Activated B cell treated with CpG ODN at 0.5 μM for 24 hours (primary cell): ENCODE results near the gene TDRD10. TPM values are rescaled to one million over a fixed set of nuclear protein-coding genes. Genes with fewer than 3 reads are reported as not detected.

ENCODE experiments used
- ATAC-seq: fragments of 200-7000 bp; cut with Tn5 transposase; one replicate; pipeline ENCODE4 v1.10.0; 2021; ENCODE audit warnings: low read depth, mild to moderate bottlenecking, moderate library complexity
- CTCF ChIA-PET: fragments of 350-600 bp; sonication (Branson Sonifier 250); formaldehyde crosslinking; loops from one replicate; lab custom pipeline; 2021; ENCODE audit warnings: antibody characterized with exemption; lab: Charles Lee
- POLR2A ChIA-PET: fragments of 350-600 bp; sonication (Branson Sonifier 250); formaldehyde crosslinking; loops from one replicate; lab custom pipeline; 2021; ENCODE audit warnings: antibody characterized with exemption; lab: Charles Lee
- DNase-seq: peaks from one replicate; pipeline ENCODE4 v3.0.0; 2022
- H3K27ac Mint-ChIP-seq: one replicate; pipeline ENCODE4 v1.8.0; 2020; ENCODE audit warnings: mixed read lengths
- H3K27me3 Mint-ChIP-seq: one replicate; pipeline ENCODE4 v1.8.0; 2021; ENCODE audit warnings: mixed read lengths
- H3K36me3 Mint-ChIP-seq: one replicate; pipeline ENCODE4 v1.8.0; 2021; ENCODE audit warnings: low read depth, mixed read lengths
- H3K4me1 Mint-ChIP-seq: one replicate; pipeline ENCODE4 v1.8.0; 2021; ENCODE audit warnings: mixed read lengths
- H3K4me3 Mint-ChIP-seq: one replicate; pipeline ENCODE4 v1.8.0; 2020; ENCODE audit warnings: mild to moderate bottlenecking, mixed read lengths
- H3K9me3 Mint-ChIP-seq: one replicate; pipeline ENCODE4 v1.8.0; 2020; ENCODE audit warnings: mixed read lengths
- intact Hi-C: fragments of 100-400 bp; cut with micrococcal nuclease; formaldehyde crosslinking; loops from one replicate; pipeline ENCODE4 v1.15.1; 2024
- total RNA-seq: library from RNA; stranded (reverse); gene quantifications from 2 replicates; pipeline ENCODE4 v1.2.3, GENCODE V29; 2022
- TF ChIP-seq, protein P1 (sequence below): fragments of 200-600 bp; IDR thresholded peaks from one replicate; pipeline ENCODE4 v1.8.0; 2022; ENCODE audit warnings: antibody characterized with exemption, mild to moderate bottlenecking

Gene TDRD10, protein sequence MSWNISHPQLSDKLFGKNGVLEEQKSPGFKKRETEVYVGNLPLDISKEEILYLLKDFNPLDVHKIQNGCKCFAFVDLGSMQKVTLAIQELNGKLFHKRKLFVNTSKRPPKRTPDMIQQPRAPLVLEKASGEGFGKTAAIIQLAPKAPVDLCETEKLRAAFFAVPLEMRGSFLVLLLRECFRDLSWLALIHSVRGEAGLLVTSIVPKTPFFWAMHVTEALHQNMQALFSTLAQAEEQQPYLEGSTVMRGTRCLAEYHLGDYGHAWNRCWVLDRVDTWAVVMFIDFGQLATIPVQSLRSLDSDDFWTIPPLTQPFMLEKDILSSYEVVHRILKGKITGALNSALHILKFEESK
- total RNA-seq: not detected in 2 replicates

DNA sequence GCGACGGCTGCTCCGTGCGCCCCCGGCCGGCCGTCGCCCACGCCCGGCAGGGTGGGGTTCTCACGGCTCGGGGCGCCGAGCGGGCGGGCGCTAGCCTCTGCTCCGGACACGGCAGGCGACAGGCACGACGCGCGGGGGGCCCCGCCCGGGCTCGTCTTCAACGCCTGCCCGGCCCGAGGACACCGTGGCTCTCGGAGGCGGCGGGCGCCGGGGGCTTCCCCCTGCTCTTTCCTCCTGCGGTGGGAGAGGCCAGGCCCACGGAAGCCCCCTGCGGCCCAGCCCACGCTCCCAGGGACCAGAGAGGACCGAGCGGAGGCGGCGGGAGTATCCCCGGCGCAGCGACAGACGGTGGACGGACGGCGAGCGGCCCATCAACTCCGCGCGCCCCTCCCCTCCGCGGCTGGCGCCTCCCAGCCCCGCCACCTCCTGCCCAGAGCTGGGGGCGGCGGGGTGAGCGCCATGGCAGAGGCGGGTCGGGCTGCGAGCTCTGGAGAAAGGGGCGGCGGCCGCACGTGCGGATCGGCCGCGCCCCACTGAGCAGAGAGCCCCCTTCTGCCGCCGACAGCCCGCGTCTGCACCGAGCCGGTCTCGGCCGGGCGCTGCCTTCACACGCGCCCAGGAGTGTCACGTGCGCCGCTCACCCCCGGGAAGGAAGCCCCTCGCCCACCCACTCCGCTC lies at the start of gene TDRD10, which contains the start of gene SHE:
Gene TDRD10 (plus strand): TSS at position 154 of the 678 bp plus-strand sequence. CDS start 4,685 bp downstream, outside the sequence.
Gene SHE (minus strand): TSS at position 347 of the 678 bp plus-strand sequence. CDS start 386 bp downstream, outside the sequence.
- CTCF ChIA-PET: no interaction called here

DNA sequence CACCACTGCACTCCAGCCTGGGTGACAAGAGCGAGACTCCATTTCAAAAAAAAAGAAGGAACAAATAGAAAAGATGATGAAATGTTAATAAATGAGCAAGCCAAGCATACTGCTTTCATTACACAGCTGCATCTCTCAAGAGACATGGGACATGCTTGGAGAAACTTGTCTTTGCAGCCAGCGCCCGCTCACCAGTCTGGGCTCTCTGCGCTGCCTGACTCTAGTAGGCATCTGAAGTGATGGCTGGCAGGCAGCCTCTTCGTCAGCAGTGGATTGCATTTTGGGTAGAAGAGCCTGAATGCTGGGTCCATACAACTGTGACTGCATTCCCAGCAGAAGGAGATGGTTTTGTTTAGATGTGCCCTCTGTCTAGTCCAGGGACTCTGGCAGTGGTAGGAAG lies 48.9 kb upstream of the TDRD10 start:
- intact Hi-C loops: no loop called here
- Mint-ChIP-seq H3K9me3 (no peaks in the 10 kb centered on the region), H3K27ac (no peak overlapping the region), H3K36me3 (no peaks in the 10 kb centered on the region), H3K4me1 (no peaks in the 10 kb centered on the region), H3K4me3 (no peak overlapping the region), H3K27me3 (no peaks in the 10 kb centered on the region)
- no peak for DNase-seq
- ChIA-PET POLR2A (no interaction called here), CTCF (interaction anchor here (1.1 kb wide), 1 partner anchor 28 kb away, joined by 3 read pairs; no protein-coding TSS in a partner anchor)
- TF ChIP-seq, protein P1, sequence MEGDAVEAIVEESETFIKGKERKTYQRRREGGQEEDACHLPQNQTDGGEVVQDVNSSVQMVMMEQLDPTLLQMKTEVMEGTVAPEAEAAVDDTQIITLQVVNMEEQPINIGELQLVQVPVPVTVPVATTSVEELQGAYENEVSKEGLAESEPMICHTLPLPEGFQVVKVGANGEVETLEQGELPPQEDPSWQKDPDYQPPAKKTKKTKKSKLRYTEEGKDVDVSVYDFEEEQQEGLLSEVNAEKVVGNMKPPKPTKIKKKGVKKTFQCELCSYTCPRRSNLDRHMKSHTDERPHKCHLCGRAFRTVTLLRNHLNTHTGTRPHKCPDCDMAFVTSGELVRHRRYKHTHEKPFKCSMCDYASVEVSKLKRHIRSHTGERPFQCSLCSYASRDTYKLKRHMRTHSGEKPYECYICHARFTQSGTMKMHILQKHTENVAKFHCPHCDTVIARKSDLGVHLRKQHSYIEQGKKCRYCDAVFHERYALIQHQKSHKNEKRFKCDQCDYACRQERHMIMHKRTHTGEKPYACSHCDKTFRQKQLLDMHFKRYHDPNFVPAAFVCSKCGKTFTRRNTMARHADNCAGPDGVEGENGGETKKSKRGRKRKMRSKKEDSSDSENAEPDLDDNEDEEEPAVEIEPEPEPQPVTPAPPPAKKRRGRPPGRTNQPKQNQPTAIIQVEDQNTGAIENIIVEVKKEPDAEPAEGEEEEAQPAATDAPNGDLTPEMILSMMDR: no peak
- ATAC-seq: no peak

More for the DNA sequence above, at the start of gene TDRD10, which contains the start of gene SHE:
- peak within 1 kb of the TSS; percentile 58 for H3K4me3 Mint-ChIP-seq
- intact Hi-C loops: no loop called here
- H3K27me3 Mint-ChIP-seq: peaks cover 28% of the 10 kb centered on the region
- H3K4me1 Mint-ChIP-seq: peaks cover 12% of the 10 kb centered on the region
- H3K36me3 Mint-ChIP-seq: no peaks in the 10 kb centered on the region
- peaks cover 2% of the 10 kb centered on the region for H3K9me3 Mint-ChIP-seq
- DNase-seq (peak; percentile 35), ATAC-seq (peak; percentile 45)
- no peak within 1 kb of the TSS for H3K27ac Mint-ChIP-seq
- POLR2A ChIA-PET: interaction anchor here (1.3 kb wide), 1 partner anchor 10 kb away, joined by 5 read pairs; no protein-coding TSS in a partner anchor
- TF ChIP-seq, protein P1: no peak

DNA sequence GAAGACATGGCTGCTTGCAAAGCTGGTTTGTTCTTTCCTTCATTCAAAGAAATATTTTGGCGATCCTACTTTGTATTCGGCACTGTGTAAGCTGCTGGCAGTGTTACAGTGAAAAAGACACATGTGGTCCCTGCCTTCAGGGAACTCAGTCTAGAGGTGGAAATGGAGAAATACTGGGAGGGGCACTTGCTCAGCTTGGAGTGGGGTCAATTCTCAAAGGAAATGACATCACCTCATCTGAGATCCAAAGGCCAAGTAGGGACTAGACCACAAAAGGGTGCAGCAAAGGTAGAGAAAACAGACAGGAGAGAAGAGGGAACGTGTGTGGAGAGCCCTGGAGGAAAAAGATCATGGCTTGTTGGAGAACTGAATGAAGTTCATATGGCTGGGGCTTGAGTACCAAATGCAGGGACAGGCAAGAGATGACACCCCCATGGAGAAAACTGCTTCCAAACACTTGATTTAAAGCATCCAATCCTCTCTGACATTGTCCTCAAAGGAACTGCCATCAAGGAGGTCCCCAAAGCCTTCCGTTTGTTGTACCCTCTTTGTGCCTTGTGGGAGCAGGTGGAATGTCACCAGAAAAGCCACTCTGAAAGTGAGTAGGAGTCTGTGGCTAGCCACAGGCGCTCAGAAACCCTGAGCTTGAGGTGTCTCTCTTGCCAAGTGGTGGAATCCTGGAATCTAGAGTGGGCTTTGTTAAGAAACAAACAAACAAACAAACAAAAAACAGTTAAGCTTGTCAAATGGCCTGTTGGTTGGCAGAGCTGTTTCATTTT lies 48.3 kb upstream of the TDRD10 start:
- Mint-ChIP-seq H3K4me1 (no peaks in the 10 kb centered on the region), H3K9me3 (no peaks in the 10 kb centered on the region), H3K4me3 (no peak overlapping the region), H3K36me3 (no peaks in the 10 kb centered on the region), H3K27ac (no peak overlapping the region), H3K27me3 (no peaks in the 10 kb centered on the region)
- TF ChIP-seq, protein P1: no peak
- intact Hi-C loops: no loop called here
- ATAC-seq: no peak
- ChIA-PET POLR2A (no interaction called here), CTCF (interaction anchor here (1.1 kb wide), 1 partner anchor 27 kb away, joined by 3 read pairs; no protein-coding TSS in a partner anchor)
- DNase-seq: no peak

DNA sequence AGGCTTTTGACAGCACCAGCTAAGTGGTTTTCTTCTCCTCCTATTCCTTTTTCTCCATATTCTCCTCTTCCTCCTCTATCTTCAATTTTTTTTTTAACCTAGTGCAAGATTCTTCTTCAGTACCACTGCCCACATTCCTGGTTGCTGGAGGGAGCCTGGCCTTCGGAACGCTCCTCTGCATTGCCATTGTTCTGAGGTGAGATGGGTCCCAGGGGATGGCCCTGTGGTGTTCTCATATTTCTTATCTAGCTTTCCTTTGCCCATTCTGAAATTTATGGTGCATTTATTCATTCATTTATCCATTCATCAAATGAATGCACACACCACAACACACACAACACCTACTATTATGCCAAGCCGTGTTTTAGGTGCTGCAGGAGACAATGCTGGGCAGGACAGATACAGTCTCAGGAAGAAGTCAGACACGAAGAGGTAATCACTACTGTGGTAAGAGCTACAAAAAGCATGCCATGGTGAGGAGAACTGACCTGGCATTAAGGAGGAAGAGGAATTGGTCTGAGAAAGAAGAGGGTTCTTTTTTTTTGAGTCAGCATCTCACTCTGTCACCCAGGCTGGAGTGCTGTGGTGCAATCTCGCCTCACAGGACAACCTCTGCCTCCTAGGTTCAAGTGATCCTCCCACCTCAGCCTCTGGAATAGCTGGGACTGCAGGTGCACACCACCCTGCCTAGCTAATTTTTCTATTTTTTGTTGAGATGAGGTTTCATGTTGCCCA lies 47.5 kb upstream of the TDRD10 start:
- CTCF ChIA-PET: no interaction called here
- no peak overlapping the region for H3K4me3 Mint-ChIP-seq
- H3K9me3 Mint-ChIP-seq: no peaks in the 10 kb centered on the region
- POLR2A ChIA-PET: no interaction called here
- no peak overlapping the region for H3K27ac Mint-ChIP-seq
- H3K4me1 Mint-ChIP-seq: no peaks in the 10 kb centered on the region
- no peaks in the 10 kb centered on the region for H3K36me3 Mint-ChIP-seq
- no peak for ATAC-seq
- no peaks in the 10 kb centered on the region for H3K27me3 Mint-ChIP-seq
- DNase-seq: no peak
- TF ChIP-seq, protein P1: no peak
- intact Hi-C loops: no loop called here
